Activated T-cell treated with anti-CD3 and anti-CD28 coated beads, Interleukin-2, amount 50 U/mL, for 72 hours (primary cell): ENCODE results near the gene VTN. TPM values are rescaled to one million over a fixed set of nuclear protein-coding genes. Genes with fewer than 3 reads are reported as not detected.

Source experiments
- total RNA-seq, 2 donors: library from RNA; stranded (reverse); gene quantifications; one replicate each; pipeline ENCODE4 v1.2.3, GENCODE V29; 2022

The VTN gene
- total RNA-seq, 2 donors from 2014 or later = 0.19 to 0.30 TPM

Other genes with a start within 250 kb of the VTN start
- 10 to 100 TPM; 23.4 to 38.2 TPM for gene TMEM97, start 51.1 kb downstream of the VTN start, total RNA-seq
- gene IFT20, start 34.8 kb downstream of the VTN start, total RNA-seq = 10 to 100 TPM; 31.1 to 31.7 TPM
- 10 to 100 TPM; 20.9 to 22.1 TPM for gene TNFAIP1, start 34.5 kb downstream of the VTN start, total RNA-seq
- 10 to 100 TPM; 78.2 to 91.2 TPM for gene POLDIP2, start 12.8 kb downstream of the VTN start, total RNA-seq
- not detected for gene SEBOX, start 5.1 kb downstream of the VTN start, total RNA-seq
- gene SARM1, start 1.4 kb upstream of the VTN start, total RNA-seq = 10 to 100 TPM; 22.4 to 24.3 TPM
- 1 to 10 TPM; 2.1 TPM for gene SLC46A1, start 35.9 kb upstream of the VTN start, total RNA-seq
- not detected for gene SLC13A2, start 103.3 kb upstream of the VTN start, total RNA-seq
- not detected for gene FOXN1, start 136.0 kb upstream of the VTN start, total RNA-seq
- 10 to 100 TPM; 45.3 to 53.8 TPM for gene UNC119, start 182.3 kb upstream of the VTN start, total RNA-seq
- gene PIGS, start 201.2 kb upstream of the VTN start, total RNA-seq = 10 to 100 TPM; 46.3 to 53.5 TPM
- 10 to 100 TPM; 23.1 to 40.0 TPM for gene ALDOC, start 206.6 kb upstream of the VTN start, total RNA-seq
- 100 to 1,000 TPM; 134 to 141 TPM for gene SPAG5, start 228.7 kb upstream of the VTN start, total RNA-seq
- gene RSKR, start 243.9 kb upstream of the VTN start, total RNA-seq = 10 to 100 TPM; 25.1 to 33.4 TPM